NCI-H187 treated with DMSO at 0.1 percent for 48 hours (cell line): Measurements from ENCODE around the gene EGFR.
"Not testable (repeated sequence)": the region's sequence is repeated elsewhere in the genome, so short reads cannot be mapped to it uniquely, and the experiment has no call there.

Experiments
- DNase-seq: peaks from one replicate; lab custom pipeline; 2025; lab: John Stamatoyannopoulos, UW

Gene EGFR

GRCh38 chr7:55013851-55014250 is 5.0 kb upstream of the EGFR start:
- no peak for DNase-seq

GRCh38 chr7:55016061-55016745 is 2.6 kb upstream of the EGFR start:
- DNase-seq, result no peak

GRCh38 chr7:55016746-55017090 is 2.1 kb upstream of the EGFR start:
- DNase-seq, result no peak

- DNase-seq, result no peak
Observed at GRCh38 chr7:55017841-55018240, 976 bp upstream of the EGFR start.

- DNase-seq, result no peak
Observed at GRCh38 chr7:55019191-55019690, 424 bp downstream of the EGFR start.

GRCh38 chr7:55019691-55020465 is 1.1 kb downstream of the EGFR start:
- DNase-seq, result no peak

GRCh38 chr7:55020466-55020871 is 1.7 kb downstream of the EGFR start:
- no peak for DNase-seq

GRCh38 chr7:55021053-55021452 is 2.2 kb downstream of the EGFR start:
- DNase-seq, result no peak

- no peak for DNase-seq
Observed at GRCh38 chr7:55022002-55022985, 3.5 kb downstream of the EGFR start.

GRCh38 chr7:55023841-55024505 is 5.2 kb downstream of the EGFR start:
- DNase-seq, result no peak

GRCh38 chr7:55024776-55025175 is 6.0 kb downstream of the EGFR start:
- no peak for DNase-seq

GRCh38 chr7:55026086-55026790 is 7.4 kb downstream of the EGFR start:
- DNase-seq, result no peak

GRCh38 chr7:55026867-55027490 is 8.2 kb downstream of the EGFR start:
- no peak for DNase-seq

- DNase-seq, result no peak
Observed at GRCh38 chr7:55028011-55028410, 9.2 kb downstream of the EGFR start.

- DNase-seq, result no peak
Observed at GRCh38 chr7:55030314-55030713, 11.5 kb downstream of the EGFR start.

- DNase-seq, result no peak
Observed at GRCh38 chr7:55031075-55031474, 12.3 kb downstream of the EGFR start.

GRCh38 chr7:55032069-55032699 is 13.4 kb downstream of the EGFR start:
- no peak for DNase-seq

GRCh38 chr7:55033236-55033846 is 14.5 kb downstream of the EGFR start:
- no peak for DNase-seq

GRCh38 chr7:55034776-55035175 is 16.0 kb downstream of the EGFR start:
- DNase-seq, result no peak

- not testable (repeated sequence) for DNase-seq
Observed at GRCh38 chr7:55035410-55035809, 16.6 kb downstream of the EGFR start.
